HG03039 (cell line): ENCODE data around the gene RPS6KB2.

ENCODE experiments used
- ATAC-seq: cut with Tn5 transposase; IDR thresholded peaks from one replicate; pipeline ENCODE4 v1.9.1; 2021; ENCODE audit warnings: mild to moderate bottlenecking, moderate library complexity; ENCODE audit not compliant: unreplicated experiment

Gene RPS6KB2

DNA sequence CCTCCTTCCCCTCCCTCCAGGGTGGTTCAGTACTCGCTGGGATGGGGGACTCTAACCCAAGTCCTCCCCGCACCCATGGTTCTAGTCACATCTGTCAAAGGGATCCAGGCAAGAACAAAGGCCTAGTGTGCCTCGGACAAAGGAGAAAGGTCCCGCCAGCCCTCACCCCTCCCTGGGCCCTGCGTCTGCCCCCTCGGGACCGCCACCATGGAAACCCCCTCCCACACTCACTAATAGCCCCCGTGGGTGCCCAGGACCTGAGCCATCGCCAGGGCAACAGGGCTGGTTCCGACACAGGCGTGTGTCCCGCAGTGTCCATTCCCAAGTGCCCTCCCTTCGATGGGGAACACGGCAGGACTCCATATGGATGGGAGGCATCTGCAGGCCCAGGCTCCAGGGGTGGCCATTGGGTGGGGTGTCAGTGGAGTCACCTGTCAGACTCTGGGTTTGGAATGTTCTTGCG is 17.9 kb upstream of the RPS6KB2 start:
- ATAC-seq, result no peak

DNA sequence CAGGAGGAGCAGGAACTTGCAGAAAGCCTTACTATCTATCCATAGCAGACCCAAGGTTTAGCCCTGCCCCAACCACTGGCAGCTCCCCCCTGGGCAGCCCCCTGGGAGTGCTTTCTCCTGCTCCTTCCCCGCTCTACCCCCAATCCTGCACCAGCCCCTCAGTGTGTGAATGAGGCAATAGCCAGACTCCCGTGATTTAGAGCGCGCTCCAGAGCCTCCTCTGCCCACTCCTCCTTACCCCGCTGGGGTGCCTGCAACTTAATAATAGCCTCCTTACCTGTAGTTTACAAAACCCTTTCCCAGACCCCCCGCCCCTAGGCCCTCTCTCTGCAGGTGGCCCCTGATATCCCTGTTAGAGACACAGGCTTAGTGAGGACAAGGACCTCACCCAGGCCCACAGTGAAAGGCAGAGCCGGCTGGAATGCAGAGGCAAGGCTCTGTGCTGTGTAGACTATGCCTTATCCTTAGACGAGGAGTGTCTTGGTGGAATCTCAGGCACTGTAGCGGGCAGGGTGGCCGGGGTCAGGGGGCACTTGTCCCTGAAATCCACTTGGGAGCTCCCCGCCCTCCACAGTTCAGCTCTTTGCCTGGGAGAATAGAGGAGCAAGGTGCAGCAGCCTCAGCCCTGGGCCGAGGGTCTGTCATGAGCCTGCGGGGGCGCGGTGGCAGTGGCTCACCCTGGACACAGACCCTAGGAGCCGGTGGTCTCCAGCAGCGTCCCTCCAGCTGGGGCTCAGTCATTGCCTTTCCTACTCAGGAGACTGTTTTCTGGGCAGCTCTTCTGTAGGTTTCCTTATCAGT is 17.1 kb upstream of the RPS6KB2 start:
- no peak for ATAC-seq

DNA sequence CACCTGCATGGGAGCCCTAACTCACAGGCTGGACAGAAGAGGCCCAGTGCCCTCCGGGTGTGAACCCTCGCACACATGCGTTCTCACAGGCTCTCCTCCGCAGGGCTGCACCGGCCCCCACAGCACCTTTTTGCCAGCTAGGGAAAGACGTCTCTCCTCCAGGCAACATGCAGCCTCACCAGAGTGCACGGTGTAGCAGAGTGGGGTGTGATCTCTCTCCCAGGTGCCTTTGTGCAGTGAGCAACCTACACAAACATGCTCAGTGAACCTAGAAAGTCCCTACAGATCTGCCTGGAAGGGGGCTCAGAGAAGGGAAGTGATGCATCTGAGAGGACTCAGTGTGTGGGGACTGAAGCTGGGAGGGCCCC is 16.5 kb upstream of the RPS6KB2 start:
- no peak for ATAC-seq

DNA sequence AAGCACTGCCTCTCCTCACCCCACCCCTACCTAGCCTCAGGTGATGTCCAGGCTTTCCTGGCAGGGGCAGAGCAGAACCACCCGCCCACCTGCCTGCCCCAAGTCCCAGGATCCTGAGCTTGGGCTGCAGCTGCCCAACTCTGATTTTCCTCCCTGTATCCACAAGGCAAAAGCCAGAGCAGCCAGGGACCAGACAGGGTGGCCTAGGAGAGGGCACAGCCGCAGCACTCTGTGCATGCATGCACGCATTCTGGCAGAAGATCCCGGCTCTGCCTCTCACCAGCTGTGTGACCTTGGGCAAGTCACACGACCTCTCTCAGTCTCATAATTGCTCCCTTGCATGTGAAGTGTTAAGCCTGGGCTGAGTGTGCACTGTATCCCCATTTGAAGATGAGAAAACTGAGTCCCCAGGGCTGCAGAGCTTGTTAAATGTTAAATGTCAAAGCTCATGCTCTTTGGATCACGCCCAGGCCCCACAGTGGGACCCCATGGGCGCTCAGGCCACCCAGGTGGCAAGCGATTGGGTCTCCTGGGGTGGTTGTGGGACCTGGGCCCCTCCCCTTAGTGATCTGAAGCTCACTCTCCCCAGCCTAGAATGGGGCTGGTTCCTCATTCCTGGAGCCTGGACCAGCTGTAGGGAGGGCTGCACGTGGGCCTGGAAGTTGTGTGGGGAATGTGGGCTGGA is 15.7 kb upstream of the RPS6KB2 start:
- ATAC-seq, result no peak

- no peak for ATAC-seq
Observed at GRCh38 chr11:67413266-67413849, 14.9 kb upstream of the RPS6KB2 start.

GRCh38 chr11:67415501-67416304 is 12.6 kb upstream of the RPS6KB2 start, which contains the start of gene CARNS1:
TSS of gene CARNS1 (plus strand) at chr11:67415678. CDS start at chr11:67416200, 522 bp downstream.
- ATAC-seq, result no peak

DNA sequence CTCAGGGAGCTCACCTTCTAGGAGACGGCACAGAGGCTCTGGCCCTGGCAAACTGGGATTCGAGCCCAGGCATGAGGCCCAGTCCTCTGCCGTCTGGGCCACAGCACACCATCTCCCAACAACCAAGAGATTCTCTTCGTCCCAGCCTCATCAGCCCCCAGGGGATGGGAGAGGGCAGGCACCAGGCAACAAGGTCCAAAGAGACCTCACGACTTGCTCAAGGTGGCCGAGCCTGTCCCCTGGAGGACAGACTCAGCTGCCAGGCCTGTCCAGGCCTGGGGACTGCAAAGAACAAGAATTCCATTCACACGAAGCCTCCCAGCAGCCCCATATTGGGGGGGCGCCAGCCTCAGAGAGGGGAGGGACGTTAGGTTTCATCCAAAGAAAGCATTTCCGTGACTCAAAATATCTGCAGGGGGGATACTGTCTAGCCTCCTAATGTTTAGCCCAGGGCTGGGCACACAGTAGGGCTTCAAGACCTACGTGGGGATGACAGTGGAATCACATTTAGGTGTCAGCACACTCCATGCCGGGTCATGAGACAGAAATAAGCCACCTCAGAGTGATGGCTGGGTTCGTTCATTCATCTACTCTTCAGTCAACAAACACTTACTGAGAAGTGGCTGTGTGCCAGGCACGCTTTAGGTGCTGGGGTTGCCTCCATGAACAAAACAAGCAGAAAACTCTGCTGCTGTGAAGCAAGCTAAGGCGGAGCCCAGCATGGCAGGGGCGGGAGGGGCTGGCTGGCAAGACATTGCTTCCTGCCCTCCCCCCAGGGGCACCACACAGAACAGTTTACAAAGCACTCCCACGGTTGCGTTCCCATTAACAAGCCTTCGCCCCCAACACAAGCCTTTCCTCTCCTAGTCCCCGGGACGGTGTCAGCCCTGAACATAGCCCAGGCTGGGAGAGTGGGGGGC is 11.6 kb upstream of the RPS6KB2 start:
- ATAC-seq, result no peak

DNA sequence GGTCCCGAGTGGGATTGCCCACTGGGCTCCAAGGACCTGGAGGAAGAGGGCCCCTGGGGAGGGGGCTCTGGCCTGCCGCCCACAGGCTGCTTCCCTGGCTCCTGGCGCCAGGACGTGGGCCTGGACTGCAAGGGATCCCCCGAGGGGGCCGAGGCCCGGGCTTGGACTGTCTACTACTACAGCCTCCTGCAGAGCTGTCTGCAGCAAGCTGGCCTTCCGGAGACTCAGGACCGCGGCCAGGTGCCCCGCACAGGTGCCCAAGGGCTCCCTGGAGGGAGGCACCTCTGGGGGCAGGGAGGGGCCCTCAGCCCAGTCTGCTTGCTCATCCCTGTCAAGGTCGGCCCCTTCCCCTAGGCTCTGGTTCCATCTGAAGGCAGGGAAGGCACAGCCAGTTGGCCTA is 10.9 kb upstream of the RPS6KB2 start:
- ATAC-seq, result no peak

DNA sequence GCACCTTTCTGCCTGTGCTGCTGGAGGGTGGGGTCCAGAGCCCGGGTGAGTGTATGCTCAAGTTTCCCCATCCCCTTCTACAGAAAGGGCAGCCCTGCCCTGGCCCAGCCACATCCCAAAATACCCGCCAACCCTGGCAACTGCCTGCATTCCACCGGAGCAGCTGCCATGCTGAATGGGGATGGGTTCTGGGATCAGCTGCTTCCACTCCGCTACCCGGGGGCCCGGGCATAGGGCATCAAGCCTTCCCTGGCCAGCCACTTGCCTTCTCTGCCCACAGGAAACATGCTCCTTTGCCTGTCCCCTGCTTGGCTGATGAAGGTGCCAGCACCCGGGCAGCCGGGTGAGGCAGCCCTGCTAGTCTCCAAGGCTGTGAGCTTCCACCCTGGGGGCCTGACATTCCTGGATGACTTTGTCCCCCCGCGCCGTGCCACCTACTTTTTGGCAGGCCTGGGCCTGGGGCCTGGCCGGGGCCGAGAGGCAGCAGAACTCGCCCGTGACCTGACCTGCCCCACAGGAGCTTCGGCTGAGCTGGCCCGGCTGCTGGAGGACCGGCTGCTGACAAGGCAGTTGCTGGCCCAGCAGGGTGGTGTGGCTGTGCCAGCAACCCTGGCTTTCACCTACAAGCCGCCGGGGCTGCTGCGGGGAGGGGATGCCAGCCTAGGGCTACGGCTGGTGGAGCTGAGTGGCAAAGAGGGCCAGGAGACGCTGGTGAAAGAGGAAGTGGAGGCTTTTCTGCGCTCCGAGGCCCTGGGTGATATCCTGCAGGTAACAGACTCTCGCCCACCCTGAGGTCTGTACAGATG is 9.6 kb upstream of the RPS6KB2 start:
- no peak for ATAC-seq

DNA sequence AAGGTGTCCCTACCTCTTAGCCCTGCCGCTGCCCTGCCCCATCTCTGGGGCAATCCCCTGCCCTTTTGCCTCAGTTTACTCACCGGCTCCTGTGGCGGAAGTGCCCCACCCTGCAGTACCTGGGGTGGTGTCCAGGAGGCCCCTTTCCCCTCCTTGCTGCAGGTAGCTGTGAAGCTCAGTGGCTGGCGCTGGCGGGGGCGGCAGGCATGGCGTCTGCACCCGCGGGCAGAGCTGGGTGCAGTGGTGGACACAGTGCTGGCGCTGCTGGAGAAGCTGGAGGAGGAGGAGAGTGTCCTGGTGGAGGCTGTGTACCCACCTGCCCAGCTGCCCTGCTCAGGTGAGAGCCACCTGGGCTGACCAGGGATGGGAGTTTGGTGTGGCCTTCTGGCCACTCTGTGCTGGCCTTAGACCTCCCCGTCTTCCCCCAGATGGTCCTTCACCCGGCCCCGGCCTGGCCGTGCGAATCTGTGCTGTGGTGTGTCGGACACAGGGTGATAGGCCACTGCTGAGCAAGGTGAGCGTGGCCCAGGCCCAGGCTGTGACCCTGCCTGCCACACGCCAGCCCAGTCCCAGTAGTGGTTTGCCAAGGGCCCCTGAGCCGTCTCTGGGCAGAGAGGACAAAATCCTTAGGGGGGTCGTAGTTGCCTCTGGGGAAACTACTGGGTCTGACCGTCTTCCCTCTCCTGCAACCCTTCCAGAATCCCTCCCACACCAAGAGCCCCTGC is 8.8 kb upstream of the RPS6KB2 start:
- ATAC-seq, result no peak

GRCh38 chr11:67420147-67420645 is 8.1 kb upstream of the RPS6KB2 start:
- no peak for ATAC-seq

- ATAC-seq, result peak; percentile 84
Observed at GRCh38 chr11:67420646-67421429, 7.5 kb upstream of the RPS6KB2 start.

DNA sequence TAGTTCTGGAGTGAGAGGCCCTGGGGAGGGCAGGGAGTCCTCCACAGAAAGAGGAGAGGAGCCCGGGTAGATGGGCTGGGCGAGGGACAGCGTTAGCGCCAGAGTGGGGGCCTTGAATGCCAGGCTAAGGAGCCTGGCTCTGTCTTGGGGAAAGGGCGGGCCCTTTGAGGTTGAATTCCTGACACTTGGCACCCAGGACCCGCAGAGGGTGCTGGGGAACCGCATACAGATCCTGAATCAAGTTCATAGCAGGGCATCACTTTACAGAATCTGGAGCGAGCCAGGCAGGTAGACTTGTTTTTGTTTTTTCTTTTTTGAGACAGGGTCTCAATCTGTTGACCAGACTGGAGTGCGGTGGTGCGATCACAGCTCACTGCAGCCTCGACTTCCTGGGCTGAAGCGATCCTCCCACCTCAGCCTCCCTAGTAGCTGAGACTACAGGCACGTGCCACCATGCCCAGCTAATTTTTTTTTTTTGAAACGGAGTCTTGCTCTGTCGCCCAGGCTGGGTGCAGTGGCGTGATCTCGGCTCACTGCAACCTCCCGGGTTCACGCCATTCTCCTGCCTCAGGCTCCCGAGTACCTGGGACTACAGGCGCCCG is 6.8 kb upstream of the RPS6KB2 start:
- no peak for ATAC-seq

DNA sequence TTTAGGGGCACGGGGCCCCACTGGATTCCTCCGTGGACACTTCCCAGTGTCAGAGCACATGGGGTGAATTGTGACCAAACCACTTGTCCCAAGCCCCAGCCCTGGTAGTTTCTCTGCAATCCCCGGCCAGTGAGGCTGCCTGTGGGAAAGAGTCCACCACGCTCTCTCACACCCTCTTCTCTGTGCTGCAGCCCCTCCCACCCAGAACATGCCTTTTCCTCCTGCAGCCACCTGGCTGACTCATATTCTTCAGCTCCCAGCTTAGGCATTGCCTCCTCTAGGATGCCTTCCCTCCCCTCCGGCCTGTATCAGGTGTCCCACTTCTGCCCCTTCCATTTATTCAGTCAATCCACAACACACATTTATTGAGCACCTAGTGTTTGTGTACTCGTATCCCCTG is 5.4 kb upstream of the RPS6KB2 start:
- no peak for ATAC-seq

GRCh38 chr11:67423466-67423865 is 4.8 kb upstream of the RPS6KB2 start:
- ATAC-seq, result no peak

DNA sequence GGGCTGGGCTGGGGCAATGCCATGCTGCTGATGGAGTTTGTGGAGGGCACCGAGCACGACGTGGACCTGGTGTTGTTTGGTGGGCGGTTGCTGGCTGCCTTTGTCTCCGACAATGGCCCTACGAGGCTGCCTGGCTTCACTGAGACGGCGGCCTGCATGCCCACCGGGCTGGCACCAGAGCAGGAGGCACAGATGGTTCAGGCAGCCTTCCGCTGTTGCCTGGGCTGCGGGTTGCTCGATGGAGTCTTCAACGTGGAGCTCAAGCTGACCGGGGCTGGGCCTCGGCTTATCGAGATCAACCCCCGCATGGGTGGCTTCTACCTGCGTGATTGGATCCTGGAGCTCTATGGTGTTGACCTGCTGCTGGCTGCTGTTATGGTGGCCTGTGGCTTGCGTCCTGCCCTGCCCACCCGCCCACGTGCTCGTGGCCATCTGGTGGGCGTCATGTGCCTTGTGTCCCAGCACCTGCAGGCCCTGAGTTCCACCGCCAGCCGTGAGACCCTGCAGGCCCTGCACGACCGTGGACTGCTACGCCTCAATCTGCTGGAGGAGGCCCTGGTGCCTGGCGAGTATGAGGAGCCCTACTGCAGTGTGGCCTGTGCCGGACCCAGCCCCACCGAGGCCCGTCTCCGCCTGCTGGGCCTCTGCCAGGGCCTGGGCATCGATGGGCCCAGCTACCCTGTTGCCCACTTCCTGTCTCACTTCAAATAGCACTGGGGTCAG is 4.2 kb upstream of the RPS6KB2 start:
- no peak for ATAC-seq
